ENCODE results near the gene KIF17. TPM values are rescaled to one million over a fixed set of nuclear protein-coding genes. Genes with fewer than 3 reads are reported as not detected.
"Not testable (repeated sequence)": the region's sequence is repeated elsewhere in the genome, so short reads cannot be mapped to it uniquely, and the experiment has no call there.

KIF17 gene
- polyA plus RNA-seq, 1 donor from 2014 or later, result 10.0 TPM

- Histone ChIP-seq H3K9ac (ENCODE audit: low read length) (peak overlapping the region; percentile 54), H3K4me3 (ENCODE audit: low read length) (peak overlapping the region; percentile 61)
- not testable (repeated sequence) for H3K79me2 ChIP-seq (replicated peaks; ENCODE audit: insufficient read depth, low read length); H3K9me3 ChIP-seq (ENCODE audit: low read length); H4K20me1 ChIP-seq (ENCODE audit: insufficient read depth); H3F3A ChIP-seq (ENCODE audit: insufficient read depth, low read length, poor library complexity, severe bottlenecking); H3K9me2 ChIP-seq (ENCODE audit: insufficient read depth, low read length); H3K27me3 ChIP-seq (ENCODE audit: insufficient read depth, low read depth, low read length); H3K36me3 ChIP-seq (ENCODE audit: insufficient read depth, low read length); H3K4me2 ChIP-seq (ENCODE audit: low read length); H2AFZ ChIP-seq (ENCODE audit: low read depth, low read length); H3K27ac ChIP-seq (ENCODE audit: low read length)
These were observed 606 bp upstream of the KIF17 start for GRCh38 chr1:20718343-20718882.

GRCh38 chr1:20716232-20716631, 1.6 kb downstream of the KIF17 start:
- Histone ChIP-seq H3K4me2 (ENCODE audit: low read length) (no peak overlapping the region), H3K36me3 (ENCODE audit: insufficient read depth, low read length) (no peaks in the 10 kb centered on the region)
- TF ChIP-seq MXI1 (conservative IDR thresholded peaks at IDR 0.05; ENCODE audit: poor library complexity, severe bottlenecking), result no peak
- TF ChIP-seq EZH2 (IDR thresholded peaks at IDR 0.05; ENCODE audit: borderline replicate concordance, insufficient read depth, low read length, poor library complexity, severe bottlenecking), result no peak
- no peak for TF ChIP-seq POLR2AphosphoS5 (IDR thresholded peaks at IDR 0.05)
- no peak for TF ChIP-seq CTCF (IDR thresholded peaks at IDR 0.05; ENCODE audit: poor library complexity, severe bottlenecking)
- no peak for TF ChIP-seq RAD21 (conservative IDR thresholded peaks at IDR 0.05)
- TF ChIP-seq SMC3 (conservative IDR thresholded peaks at IDR 0.05; ENCODE audit: poor library complexity), result no peak
- no peak for TF ChIP-seq TAF1 (IDR thresholded peaks at IDR 0.05; ENCODE audit: low read depth)
- TF ChIP-seq EP300 (conservative IDR thresholded peaks at IDR 0.05; ENCODE audit: poor library complexity, severe bottlenecking), result no peak
- no peak for TF ChIP-seq REST (IDR thresholded peaks at IDR 0.05; ENCODE audit: borderline replicate concordance)

GRCh38 chr1:20715406-20715805, 2.4 kb downstream of the KIF17 start:
- H3K9ac ChIP-seq (ENCODE audit: low read length), result no peak overlapping the region
- H3K27ac ChIP-seq (ENCODE audit: low read length), result no peak overlapping the region
- H3K27me3 ChIP-seq (ENCODE audit: insufficient read depth, low read depth, low read length), result no peaks in the 10 kb centered on the region
- H4K20me1 ChIP-seq (ENCODE audit: insufficient read depth), result no peaks in the 10 kb centered on the region
- TF ChIP-seq MXI1 (conservative IDR thresholded peaks at IDR 0.05; ENCODE audit: poor library complexity, severe bottlenecking), result no peak
- no peak for TF ChIP-seq EZH2 (IDR thresholded peaks at IDR 0.05; ENCODE audit: borderline replicate concordance, insufficient read depth, low read length, poor library complexity, severe bottlenecking)
- TF ChIP-seq TAF1 (IDR thresholded peaks at IDR 0.05; ENCODE audit: low read depth), result no peak
- TF ChIP-seq REST (IDR thresholded peaks at IDR 0.05; ENCODE audit: borderline replicate concordance), result no peak
- no peak for TF ChIP-seq POLR2AphosphoS5 (IDR thresholded peaks at IDR 0.05)
- no peak for TF ChIP-seq SMC3 (conservative IDR thresholded peaks at IDR 0.05; ENCODE audit: poor library complexity)
- no peak for TF ChIP-seq EP300 (conservative IDR thresholded peaks at IDR 0.05; ENCODE audit: poor library complexity, severe bottlenecking)
- no peak for TF ChIP-seq RAD21 (conservative IDR thresholded peaks at IDR 0.05)
- no peak for TF ChIP-seq CTCF (IDR thresholded peaks at IDR 0.05; ENCODE audit: poor library complexity, severe bottlenecking)
- H3K4me3 ChIP-seq (ENCODE audit: low read length), result no peak overlapping the region
- H3K9me3 ChIP-seq (ENCODE audit: low read length), result no peaks in the 10 kb centered on the region
- H3K79me2 ChIP-seq (replicated peaks; ENCODE audit: insufficient read depth, low read length), result no peaks in the 10 kb centered on the region
- H3K36me3 ChIP-seq (ENCODE audit: insufficient read depth, low read length), result no peaks in the 10 kb centered on the region
- H3F3A ChIP-seq (ENCODE audit: insufficient read depth, low read length, poor library complexity, severe bottlenecking), result no peaks in the 10 kb centered on the region
- no peak overlapping the region for H2AFZ ChIP-seq (ENCODE audit: low read depth, low read length)
- H3K9me2 ChIP-seq (ENCODE audit: insufficient read depth, low read length), result no peaks in the 10 kb centered on the region
- no peak overlapping the region for H3K4me2 ChIP-seq (ENCODE audit: low read length)

More at GRCh38 chr1:20716232-20716631, 1.6 kb downstream of the KIF17 start:
- no peaks in the 10 kb centered on the region for H3K9me2 ChIP-seq (ENCODE audit: insufficient read depth, low read length)
- H4K20me1 ChIP-seq (ENCODE audit: insufficient read depth), result no peaks in the 10 kb centered on the region
- H2AFZ ChIP-seq (ENCODE audit: low read depth, low read length), result no peak overlapping the region
- no peak overlapping the region for H3K27ac ChIP-seq (ENCODE audit: low read length)
- H3K79me2 ChIP-seq (replicated peaks; ENCODE audit: insufficient read depth, low read length), result no peaks in the 10 kb centered on the region
- no peaks in the 10 kb centered on the region for H3K9me3 ChIP-seq (ENCODE audit: low read length)
- no peak overlapping the region for H3K9ac ChIP-seq (ENCODE audit: low read length)
- no peaks in the 10 kb centered on the region for H3K27me3 ChIP-seq (ENCODE audit: insufficient read depth, low read depth, low read length)
- H3F3A ChIP-seq (ENCODE audit: insufficient read depth, low read length, poor library complexity, severe bottlenecking), result no peaks in the 10 kb centered on the region
- no peak overlapping the region for H3K4me3 ChIP-seq (ENCODE audit: low read length)

All from neural cell (in vitro differentiated cells).